GM19099 (cell line): ENCODE measurements around the gene DSG2.

Source experiments
- POLR2A ChIP-seq: IDR thresholded peaks from 3 replicates; pipeline ENCODE4 v1.6.1; 2011; ENCODE audit warnings: low read depth; ENCODE audit not compliant: insufficient read length; ENCODE audit errors: extremely low read depth

DSG2 gene

GRCh38 chr18:31573051-31573450 is 75.1 kb downstream of the DSG2 start:
- TF ChIP-seq POLR2A, result no peak

- TF ChIP-seq POLR2A, result no peak
Observed at GRCh38 chr18:31574359-31574758, 76.4 kb downstream of the DSG2 start.

GRCh38 chr18:31575515-31576257 is 77.7 kb downstream of the DSG2 start:
- TF ChIP-seq POLR2A, result no peak

GRCh38 chr18:31576670-31577069 is 78.7 kb downstream of the DSG2 start:
- TF ChIP-seq POLR2A, result no peak

GRCh38 chr18:31577195-31577594 is 79.2 kb downstream of the DSG2 start:
- no peak for TF ChIP-seq POLR2A

GRCh38 chr18:31578126-31578525 is 80.1 kb downstream of the DSG2 start:
- TF ChIP-seq POLR2A, result no peak

GRCh38 chr18:31579375-31579774 is 81.4 kb downstream of the DSG2 start:
- no peak for TF ChIP-seq POLR2A

GRCh38 chr18:31581498-31582197 is 83.7 kb downstream of the DSG2 start:
- no peak for TF ChIP-seq POLR2A

GRCh38 chr18:31583185-31583854 is 85.3 kb downstream of the DSG2 start:
- TF ChIP-seq POLR2A, result no peak

- TF ChIP-seq POLR2A, result no peak
Observed at GRCh38 chr18:31585991-31586390, 88.0 kb downstream of the DSG2 start.

GRCh38 chr18:31586616-31587015 is 88.6 kb downstream of the DSG2 start:
- no peak for TF ChIP-seq POLR2A

GRCh38 chr18:31587529-31587928 is 89.6 kb downstream of the DSG2 start:
- TF ChIP-seq POLR2A, result no peak

GRCh38 chr18:31590570-31590969 is 92.6 kb downstream of the DSG2 start:
- no peak for TF ChIP-seq POLR2A

GRCh38 chr18:31591113-31591512 is 93.1 kb downstream of the DSG2 start:
- no peak for TF ChIP-seq POLR2A

- no peak for TF ChIP-seq POLR2A
Observed at GRCh38 chr18:31591628-31592027, 93.7 kb downstream of the DSG2 start, which contains the start of gene TTR. Gene TTR (plus strand): TSS chr18:31591877. CDS start chr18:31591903, 26 bp downstream.

- TF ChIP-seq POLR2A, result no peak
Observed at GRCh38 chr18:31592506-31593157, 94.7 kb downstream of the DSG2 start.

GRCh38 chr18:31595121-31595771 is 97.3 kb downstream of the DSG2 start:
- TF ChIP-seq POLR2A, result no peak
